HG02623 (cell line): ENCODE data around the gene RPL13A.
"Not testable (repeated sequence)": the region's sequence is repeated elsewhere in the genome, so short reads cannot be mapped to it uniquely, and the experiment has no call there.

Source experiments
- ATAC-seq: cut with Tn5 transposase; IDR thresholded peaks from one replicate; pipeline ENCODE4 v1.9.1; 2021; ENCODE audit warnings: moderate library complexity; ENCODE audit not compliant: unreplicated experiment

The RPL13A gene

GRCh38 chr19:49455773-49456172 is 31.6 kb upstream of the RPL13A start:
- ATAC-seq: no peak

- no peak for ATAC-seq
Observed at GRCh38 chr19:49456326-49456725, 31.1 kb upstream of the RPL13A start.

GRCh38 chr19:49458567-49458903 is 28.9 kb upstream of the RPL13A start:
- ATAC-seq: no peak

GRCh38 chr19:49459388-49459787 is 28.0 kb upstream of the RPL13A start:
- ATAC-seq: no peak

- not testable (repeated sequence) for ATAC-seq
Observed at GRCh38 chr19:49461130-49461529, 26.3 kb upstream of the RPL13A start.

- ATAC-seq: no peak
Observed at GRCh38 chr19:49461656-49462055, 25.8 kb upstream of the RPL13A start.

GRCh38 chr19:49462492-49462891 is 24.9 kb upstream of the RPL13A start:
- no peak for ATAC-seq

- no peak for ATAC-seq
Observed at GRCh38 chr19:49463960-49464740, 23.3 kb upstream of the RPL13A start.

GRCh38 chr19:49465371-49465770 is 22.0 kb upstream of the RPL13A start:
- no peak for ATAC-seq

- ATAC-seq: no peak
Observed at GRCh38 chr19:49468199-49468598, 19.2 kb upstream of the RPL13A start.

GRCh38 chr19:49468746-49469447 is 18.5 kb upstream of the RPL13A start:
- ATAC-seq: peak; percentile 61

- peak; percentile 38 for ATAC-seq
Observed at GRCh38 chr19:49469828-49470614, 17.4 kb upstream of the RPL13A start.

- ATAC-seq: no peak
Observed at GRCh38 chr19:49470615-49470978, 16.8 kb upstream of the RPL13A start.

GRCh38 chr19:49472936-49473335 is 14.5 kb upstream of the RPL13A start:
- ATAC-seq: no peak

GRCh38 chr19:49473501-49473867 is 13.9 kb upstream of the RPL13A start:
- not testable (repeated sequence) for ATAC-seq

GRCh38 chr19:49473868-49474541 is 13.4 kb upstream of the RPL13A start, which contains the start of gene FLT3LG:
Gene FLT3LG (plus strand): TSS chr19:49474215. CDS start chr19:49474640, 425 bp downstream.
- ATAC-seq: no peak

- no peak for ATAC-seq
Observed at GRCh38 chr19:49474542-49474924, 12.9 kb upstream of the RPL13A start.

- ATAC-seq: no peak
Observed at GRCh38 chr19:49475191-49475917, 12.1 kb upstream of the RPL13A start.

GRCh38 chr19:49475995-49476880 is 11.2 kb upstream of the RPL13A start:
- no peak for ATAC-seq
